HG03095 (cell line): ENCODE results near the gene HNRNPUL2.

Experiments used
- ATAC-seq: cut with Tn5 transposase; IDR thresholded peaks from one replicate; pipeline ENCODE4 v1.9.1; 2021; ENCODE audit warnings: moderate library complexity; ENCODE audit not compliant: unreplicated experiment

Gene HNRNPUL2

GRCh38 chr11:62671608-62672389 lies 55.5 kb downstream of the HNRNPUL2 start, which contains the start of the genes LBHD1 and UQCC3:
Gene LBHD1 (minus strand): TSS chr11:62672267. CDS start chr11:62670031, 2,236 bp downstream.
Gene UQCC3 (plus strand): TSS chr11:62671673. CDS start chr11:62671746, 73 bp downstream.
- ATAC-seq, result peak; percentile 48

GRCh38 chr11:62671236-62671607 lies 56.0 kb downstream of the HNRNPUL2 start:
- peak; percentile 11 for ATAC-seq

GRCh38 chr11:62669420-62670161 lies 57.7 kb downstream of the HNRNPUL2 start:
- no peak for ATAC-seq

- no peak for ATAC-seq
Measured at GRCh38 chr11:62667460-62667859, 59.8 kb downstream of the HNRNPUL2 start.

- no peak for ATAC-seq
Measured at GRCh38 chr11:62666259-62666926, 60.9 kb downstream of the HNRNPUL2 start.

GRCh38 chr11:62665599-62666258 lies 61.5 kb downstream of the HNRNPUL2 start:
- peak; percentile 13 for ATAC-seq

GRCh38 chr11:62665075-62665598 lies 62.1 kb downstream of the HNRNPUL2 start, which contains the start of the genes C11orf98 and CSKMT:
Gene C11orf98 (minus strand): TSS chr11:62665210. CDS start chr11:62665169, 41 bp downstream.
Gene CSKMT (plus strand): TSS chr11:62665312. CDS start chr11:62665880, 568 bp downstream.
- peak; percentile 66 for ATAC-seq

- peak; percentile 25 for ATAC-seq
Measured at GRCh38 chr11:62664405-62665074, 62.7 kb downstream of the HNRNPUL2 start.
